ENCODE measurements around the gene TEDC2.

Gene TEDC2

GRCh38 chr16:2497116-2497630, 37.3 kb downstream of the TEDC2 start:
- DNase-seq: no peak

- DNase-seq: no peak
These were observed 38.0 kb downstream of the TEDC2 start for GRCh38 chr16:2497695-2498484.

GRCh38 chr16:2498531-2499253, 38.8 kb downstream of the TEDC2 start:
- no peak for DNase-seq

GRCh38 chr16:2499454-2499853, 39.5 kb downstream of the TEDC2 start:
- no peak for DNase-seq

GRCh38 chr16:2499890-2500429, 40.1 kb downstream of the TEDC2 start:
- no peak for DNase-seq

GRCh38 chr16:2500430-2500917, 40.6 kb downstream of the TEDC2 start:
- DNase-seq: no peak

- DNase-seq: peak; percentile 71
These were observed 41.2 kb downstream of the TEDC2 start for GRCh38 chr16:2500918-2501750.

GRCh38 chr16:2501946-2502895, 42.3 kb downstream of the TEDC2 start:
- DNase-seq: no peak

- DNase-seq: no peak
These were observed 45.8 kb downstream of the TEDC2 start for GRCh38 chr16:2505695-2506094.

GRCh38 chr16:2507052-2507659, 47.2 kb downstream of the TEDC2 start:
- no peak for DNase-seq

GRCh38 chr16:2507665-2508064, 47.8 kb downstream of the TEDC2 start:
- DNase-seq: no peak

- DNase-seq: no peak
These were observed 49.0 kb downstream of the TEDC2 start for GRCh38 chr16:2508722-2509400.

- peak; percentile 59 for DNase-seq
These were observed 51.4 kb downstream of the TEDC2 start for GRCh38 chr16:2511128-2511800.

- DNase-seq: no peak
These were observed 52.3 kb downstream of the TEDC2 start for GRCh38 chr16:2511996-2512734.

GRCh38 chr16:2512735-2513404, 53.0 kb downstream of the TEDC2 start:
- no peak for DNase-seq

GRCh38 chr16:2513405-2514332, 53.8 kb downstream of the TEDC2 start, which contains the start of gene ATP6V0C:
TSS of gene ATP6V0C (plus strand) at chr16:2513952. CDS start at chr16:2514104, 152 bp downstream.
- peak; percentile 91 for DNase-seq

Data from NCI-H2227 treated with DMSO at 0.1 percent for 48 hours (cell line).